ENCODE data around the gene RASSF10. TPM values are rescaled to one million over a fixed set of nuclear protein-coding genes. Genes with fewer than 3 reads are reported as not detected.

The RASSF10 gene
- total RNA-seq, 1 experiment from 2014 or later, result 2.4 TPM

DNA sequence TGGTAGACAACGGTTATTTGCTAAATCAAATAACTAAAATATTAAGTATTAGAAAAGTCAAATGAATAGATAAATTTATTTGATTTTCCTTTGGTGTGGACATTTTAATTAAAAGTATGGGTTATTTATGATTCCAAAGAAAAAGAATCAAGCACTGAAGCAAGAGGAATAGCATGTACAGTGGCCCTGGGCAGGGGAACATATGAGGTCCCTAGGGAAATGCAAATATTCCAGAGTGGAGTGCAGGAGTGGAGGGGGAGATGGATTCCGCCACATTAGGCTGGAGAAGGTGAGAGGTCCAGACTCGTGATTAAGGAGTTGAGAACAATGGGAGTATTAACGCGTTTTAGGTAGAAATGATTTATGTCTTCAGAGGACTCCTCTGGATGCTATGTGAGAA is 30.0 kb downstream of the RASSF10 start:
- Histone ChIP-seq H3K79me2 (ENCODE audit: insufficient read depth, low read length) (no peaks in the 10 kb centered on the region), H2BK20ac (ENCODE audit: low read depth, low read length, poor library complexity, severe bottlenecking) (no peak overlapping the region), H2BK120ac (ENCODE audit: low read depth, low read length, poor library complexity, severe bottlenecking) (no peak overlapping the region), H4K8ac (replicated peaks; ENCODE audit: insufficient read length, low read depth, low read length) (no peak overlapping the region), H2AK5ac (ENCODE audit: insufficient read length, low read length) (no peak overlapping the region), H3K14ac (ENCODE audit: insufficient read depth, low read length) (no peak overlapping the region), H4K20me1 (ENCODE audit: control insufficient read depth, insufficient read depth, insufficient read length) (no peaks in the 10 kb centered on the region), H3T11ph (ENCODE audit: low read length) (no peak overlapping the region), H3K9ac (ENCODE audit: extremely low read depth, insufficient read length, low read length) (no peak overlapping the region), H3K4me1 (ENCODE audit: insufficient read depth, low read length) (no peaks in the 10 kb centered on the region), H3K79me1 (ENCODE audit: insufficient read depth, low read depth, low read length, poor library complexity, severe bottlenecking) (no peaks in the 10 kb centered on the region), H3K4me2 (ENCODE audit: insufficient read depth, insufficient read length, low read length) (no peak overlapping the region), H2AFZ (ENCODE audit: low read length) (no peak overlapping the region), H4K5ac (ENCODE audit: insufficient read length, low read depth, low read length) (no peak overlapping the region), H3K9me3 (ENCODE audit: control insufficient read depth, low read depth, low read length) (no peaks in the 10 kb centered on the region), H3K27me3 (ENCODE audit: insufficient read depth, low read length) (no peaks in the 10 kb centered on the region), H2BK12ac (ENCODE audit: insufficient read length, low read depth, low read length) (no peak overlapping the region), H3K18ac (ENCODE audit: insufficient read length, low read depth, low read length) (no peak overlapping the region), H3K4ac (ENCODE audit: low read depth, low read length) (no peak overlapping the region), H4K91ac (ENCODE audit: insufficient read length, low read depth, low read length) (no peak overlapping the region), H3K23me2 (ENCODE audit: insufficient read length, low read depth, low read length, poor library complexity, severe bottlenecking) (no peaks in the 10 kb centered on the region), H3K56ac (ENCODE audit: insufficient read length, low read depth, low read length) (no peak overlapping the region), H3K27ac (ENCODE audit: insufficient read length, low read depth, low read length) (no peak overlapping the region), H2BK15ac (ENCODE audit: low read depth, low read length) (no peak overlapping the region), H2BK5ac (ENCODE audit: insufficient read length, low read length) (no peak overlapping the region), H3K23ac (ENCODE audit: insufficient read length, low read depth, low read length) (no peak overlapping the region)
- H3K4me3 Mint-ChIP-seq, result no peak overlapping the region
- no peak for DNase-seq
- H3K9me3 Mint-ChIP-seq, result no peaks in the 10 kb centered on the region
- TF ChIP-seq, protein P1, sequence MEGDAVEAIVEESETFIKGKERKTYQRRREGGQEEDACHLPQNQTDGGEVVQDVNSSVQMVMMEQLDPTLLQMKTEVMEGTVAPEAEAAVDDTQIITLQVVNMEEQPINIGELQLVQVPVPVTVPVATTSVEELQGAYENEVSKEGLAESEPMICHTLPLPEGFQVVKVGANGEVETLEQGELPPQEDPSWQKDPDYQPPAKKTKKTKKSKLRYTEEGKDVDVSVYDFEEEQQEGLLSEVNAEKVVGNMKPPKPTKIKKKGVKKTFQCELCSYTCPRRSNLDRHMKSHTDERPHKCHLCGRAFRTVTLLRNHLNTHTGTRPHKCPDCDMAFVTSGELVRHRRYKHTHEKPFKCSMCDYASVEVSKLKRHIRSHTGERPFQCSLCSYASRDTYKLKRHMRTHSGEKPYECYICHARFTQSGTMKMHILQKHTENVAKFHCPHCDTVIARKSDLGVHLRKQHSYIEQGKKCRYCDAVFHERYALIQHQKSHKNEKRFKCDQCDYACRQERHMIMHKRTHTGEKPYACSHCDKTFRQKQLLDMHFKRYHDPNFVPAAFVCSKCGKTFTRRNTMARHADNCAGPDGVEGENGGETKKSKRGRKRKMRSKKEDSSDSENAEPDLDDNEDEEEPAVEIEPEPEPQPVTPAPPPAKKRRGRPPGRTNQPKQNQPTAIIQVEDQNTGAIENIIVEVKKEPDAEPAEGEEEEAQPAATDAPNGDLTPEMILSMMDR (conservative IDR thresholded peaks at IDR 0.05), result no peak
- H3K36me3 Mint-ChIP-seq (ENCODE audit: insufficient read depth in 1 of 3, low read depth in 3 of 3), result no peaks in the 10 kb centered on the region
- no peak overlapping the region for H3K27ac Mint-ChIP-seq
- no CpG with 5 or more reads among the region's 5 CpGs for whole genome bisulfite sequencing (ENCODE audit: extremely low coverage, insufficient read length, low lambda C conversion rate)
- peaks cover 4 to 6% of the 10 kb centered on the region in 2 experiments for H3K4me1 Mint-ChIP-seq
- peaks cover 16% of the 10 kb centered on the region for H3K27me3 Mint-ChIP-seq (ENCODE audit: low read depth)

All from H9 (cell line).